ENCODE measurements around the gene BEND6.

The BEND6 gene

GRCh38 chr6:57048577-57048976 is 93.7 kb downstream of the BEND6 start:
- in situ Hi-C loops (cut with HindIII; ENCODE audit: low sequenced_read_pairs): no loop called here
- no peak for DNase-seq (ENCODE audit: low read depth, low spot score)
- H3K4me3 ChIP-seq (ENCODE audit: low read depth, low read length): peak overlapping the region; percentile 8
- TF ChIP-seq, protein P1, sequence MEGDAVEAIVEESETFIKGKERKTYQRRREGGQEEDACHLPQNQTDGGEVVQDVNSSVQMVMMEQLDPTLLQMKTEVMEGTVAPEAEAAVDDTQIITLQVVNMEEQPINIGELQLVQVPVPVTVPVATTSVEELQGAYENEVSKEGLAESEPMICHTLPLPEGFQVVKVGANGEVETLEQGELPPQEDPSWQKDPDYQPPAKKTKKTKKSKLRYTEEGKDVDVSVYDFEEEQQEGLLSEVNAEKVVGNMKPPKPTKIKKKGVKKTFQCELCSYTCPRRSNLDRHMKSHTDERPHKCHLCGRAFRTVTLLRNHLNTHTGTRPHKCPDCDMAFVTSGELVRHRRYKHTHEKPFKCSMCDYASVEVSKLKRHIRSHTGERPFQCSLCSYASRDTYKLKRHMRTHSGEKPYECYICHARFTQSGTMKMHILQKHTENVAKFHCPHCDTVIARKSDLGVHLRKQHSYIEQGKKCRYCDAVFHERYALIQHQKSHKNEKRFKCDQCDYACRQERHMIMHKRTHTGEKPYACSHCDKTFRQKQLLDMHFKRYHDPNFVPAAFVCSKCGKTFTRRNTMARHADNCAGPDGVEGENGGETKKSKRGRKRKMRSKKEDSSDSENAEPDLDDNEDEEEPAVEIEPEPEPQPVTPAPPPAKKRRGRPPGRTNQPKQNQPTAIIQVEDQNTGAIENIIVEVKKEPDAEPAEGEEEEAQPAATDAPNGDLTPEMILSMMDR (IDR thresholded peaks at IDR 0.05; ENCODE audit: low read depth, low read length): no peak

DNA sequence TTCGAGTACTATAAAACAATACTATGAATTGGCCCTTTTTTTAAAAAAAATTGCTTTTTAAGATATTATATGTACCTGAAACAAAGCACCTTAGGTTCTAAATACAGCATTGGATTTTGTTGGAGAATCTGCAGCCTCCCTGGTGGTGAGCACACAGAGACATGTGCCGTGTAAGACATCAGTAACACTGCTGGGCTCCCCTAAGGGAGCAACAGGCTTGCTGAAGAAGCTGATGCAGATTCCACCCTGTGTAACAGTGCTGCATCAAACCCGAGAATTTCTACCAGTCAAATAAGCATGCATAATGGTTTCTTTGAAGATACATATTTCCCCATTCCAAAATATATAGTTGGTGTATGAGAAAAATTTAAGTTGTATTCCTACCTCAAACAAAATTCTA is 108.9 kb downstream of the BEND6 start:
- no peak overlapping the region for H3K4me3 ChIP-seq (ENCODE audit: low read depth, low read length)
- DNase-seq (ENCODE audit: low read depth, low spot score): no peak
- TF ChIP-seq, protein P1 (IDR thresholded peaks at IDR 0.05; ENCODE audit: low read depth, low read length): no peak
- in situ Hi-C loops (cut with HindIII; ENCODE audit: low sequenced_read_pairs): no loop called here

DNA sequence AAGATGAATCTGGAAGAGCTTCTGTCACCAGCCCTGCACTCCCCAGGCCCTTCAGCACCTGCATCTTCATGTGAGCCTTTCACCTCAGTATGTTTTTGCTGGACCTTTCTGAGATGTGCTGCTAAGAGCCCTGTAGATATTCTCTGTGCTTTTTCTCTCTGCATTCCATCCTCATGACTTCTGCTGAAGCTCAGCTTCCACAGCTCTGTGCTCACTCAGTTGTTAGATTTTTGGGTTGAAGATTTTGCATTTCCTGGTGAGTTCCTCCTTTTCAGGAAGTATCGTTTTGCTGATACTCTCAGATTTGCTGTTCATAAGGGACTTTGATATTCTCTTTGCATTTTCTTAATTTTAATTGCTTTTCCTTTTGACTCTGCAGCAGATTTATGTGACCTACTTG is 109.9 kb downstream of the BEND6 start:
- in situ Hi-C loops (cut with HindIII; ENCODE audit: low sequenced_read_pairs): no loop called here
- peak; percentile 24 for DNase-seq (ENCODE audit: low read depth, low spot score)
- TF ChIP-seq, protein P1 (IDR thresholded peaks at IDR 0.05; ENCODE audit: low read depth, low read length): no peak
- H3K4me3 ChIP-seq (ENCODE audit: low read depth, low read length): no peak overlapping the region

DNA sequence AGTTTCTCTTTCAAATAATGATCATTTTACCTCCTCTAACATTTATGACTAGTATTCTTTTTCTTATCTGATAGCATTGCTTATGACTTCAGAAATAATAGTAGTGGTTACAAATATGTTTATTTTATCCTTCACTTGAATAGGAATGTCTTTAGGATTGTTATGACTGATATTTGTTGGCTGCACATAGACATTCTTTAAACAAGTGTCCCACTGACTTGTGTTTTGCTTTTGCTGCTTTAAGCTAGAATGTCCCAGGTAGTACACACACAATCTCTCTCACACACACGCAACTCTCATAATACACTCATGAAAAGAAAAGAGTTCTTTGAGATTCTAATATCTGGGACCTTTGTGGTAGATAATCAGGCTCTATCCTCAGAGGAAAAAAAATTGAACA is 113.2 kb downstream of the BEND6 start:
- peak; percentile 63 for DNase-seq (ENCODE audit: low read depth, low spot score)
- no peak overlapping the region for H3K4me3 ChIP-seq (ENCODE audit: low read depth, low read length)
- in situ Hi-C loops (cut with HindIII; ENCODE audit: low sequenced_read_pairs): no loop called here
- TF ChIP-seq, protein P1 (IDR thresholded peaks at IDR 0.05; ENCODE audit: low read depth, low read length): no peak

DNA sequence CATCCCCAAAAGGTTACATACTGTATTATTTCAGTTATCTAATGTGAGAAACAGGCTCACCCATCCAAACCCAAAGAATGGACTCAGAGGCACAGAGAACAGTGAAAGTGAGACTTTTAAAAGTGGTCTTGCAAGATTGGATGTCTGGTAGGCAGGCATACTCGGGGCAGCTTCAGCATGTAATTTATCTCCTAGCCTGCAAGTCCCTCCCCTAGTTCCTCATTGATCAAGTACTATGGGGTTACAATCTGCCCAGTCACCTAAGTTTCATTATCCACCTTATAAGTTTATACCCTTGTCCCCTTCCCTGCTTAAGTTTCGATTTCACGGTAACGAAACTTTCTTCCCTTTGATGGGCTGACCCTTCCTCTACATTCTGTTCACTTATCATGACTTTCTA is 114.3 kb downstream of the BEND6 start:
- no peak overlapping the region for H3K4me3 ChIP-seq (ENCODE audit: low read depth, low read length)
- in situ Hi-C loops (cut with HindIII; ENCODE audit: low sequenced_read_pairs): no loop called here
- TF ChIP-seq, protein P1 (IDR thresholded peaks at IDR 0.05; ENCODE audit: low read depth, low read length): no peak
- no peak for DNase-seq (ENCODE audit: low read depth, low spot score)

DNA sequence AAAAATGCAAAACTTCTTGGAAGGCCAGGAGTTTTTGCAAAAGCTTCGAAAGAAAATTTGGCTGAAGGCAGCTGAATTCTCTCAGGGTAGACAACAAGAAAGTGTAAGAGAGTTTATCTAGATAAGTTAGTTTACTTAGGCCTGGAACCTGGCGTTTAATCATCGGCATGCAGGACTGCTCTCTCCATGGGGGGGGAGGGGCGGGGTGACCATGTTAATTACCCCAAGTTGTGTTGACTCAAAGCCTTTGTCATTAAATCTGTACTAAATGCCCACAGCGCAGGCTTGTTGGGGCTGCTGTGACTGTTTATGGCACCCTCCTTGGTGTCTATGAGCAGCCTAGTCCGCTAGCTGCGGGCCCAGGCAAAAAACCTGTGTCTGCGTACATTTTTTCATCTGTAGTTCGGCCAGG is 115.0 kb downstream of the BEND6 start:
- in situ Hi-C loops (cut with HindIII; ENCODE audit: low sequenced_read_pairs): no loop called here
- TF ChIP-seq, protein P1 (IDR thresholded peaks at IDR 0.05; ENCODE audit: low read depth, low read length): no peak
- DNase-seq (ENCODE audit: low read depth, low spot score): no peak

DNA sequence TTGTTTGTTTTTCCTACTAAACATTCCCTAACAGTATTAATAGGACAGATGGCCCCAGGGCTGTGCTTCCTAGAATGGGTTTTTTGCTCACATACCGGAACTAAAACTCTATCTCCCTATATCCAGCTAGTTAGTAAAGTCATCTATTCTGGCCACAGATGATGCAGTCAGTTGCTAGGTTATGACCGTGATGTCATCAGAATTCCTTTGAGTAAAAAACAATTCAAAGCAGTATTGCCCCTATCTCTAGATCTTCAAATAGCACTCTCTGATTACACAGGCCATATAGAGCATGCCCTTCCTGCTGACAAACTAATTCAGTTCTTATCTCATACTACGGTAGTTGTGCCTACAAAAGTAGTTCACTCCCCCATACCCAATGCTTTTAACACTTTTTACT is 117.2 kb downstream of the BEND6 start:
- H3K4me3 ChIP-seq (ENCODE audit: low read depth, low read length): no peak overlapping the region
- TF ChIP-seq, protein P1 (IDR thresholded peaks at IDR 0.05; ENCODE audit: low read depth, low read length): no peak
- DNase-seq (ENCODE audit: low read depth, low spot score): no peak
- in situ Hi-C loops (cut with HindIII; ENCODE audit: low sequenced_read_pairs): no loop called here

More for the DNA sequence above, 115.0 kb downstream of the BEND6 start:
- no peak overlapping the region for H3K4me3 ChIP-seq (ENCODE audit: low read depth, low read length)
